ENCODE results near the gene HELZ.

Gene HELZ

DNA sequence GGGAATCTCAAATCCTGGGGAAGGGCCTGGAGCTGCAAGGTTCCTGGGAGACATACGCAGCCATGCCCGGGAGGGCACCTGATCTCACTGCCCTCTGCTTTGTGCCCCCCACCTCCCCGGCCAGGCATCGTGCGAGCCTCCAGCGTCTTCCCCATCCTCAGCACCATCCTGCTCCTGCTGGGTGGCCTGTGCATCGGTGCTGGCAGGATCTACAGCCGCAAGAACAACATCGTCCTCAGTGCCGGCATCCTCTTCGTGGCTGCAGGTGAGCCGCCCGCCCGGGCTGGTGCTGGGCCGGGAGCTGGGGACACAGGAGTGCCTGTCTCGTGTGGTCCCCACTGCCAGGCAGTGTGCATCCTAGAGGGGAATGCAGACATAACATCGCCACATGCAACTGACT lies 220.3 kb downstream of the HELZ start:
- DNase-seq (ENCODE audit: low read depth): no peak

DNA sequence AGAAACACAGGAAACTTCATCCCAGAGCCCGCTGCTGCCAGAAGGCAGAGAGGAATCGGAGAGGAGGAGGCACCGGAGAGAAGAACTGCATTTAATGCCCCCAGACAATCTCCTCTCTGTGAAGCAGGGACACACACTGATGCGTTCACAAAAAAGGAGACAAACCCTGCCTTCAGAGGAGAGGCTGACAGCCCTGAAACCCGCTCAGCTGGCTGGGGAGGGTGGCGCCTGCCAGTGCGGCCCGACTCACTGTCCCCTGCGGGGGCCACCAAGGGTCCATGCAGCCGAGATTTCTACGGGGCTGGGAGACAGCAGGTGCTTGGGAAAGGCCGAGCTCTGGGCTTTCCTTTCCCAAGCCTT lies 222.6 kb downstream of the HELZ start:
- no peak for DNase-seq (ENCODE audit: low read depth)

DNA sequence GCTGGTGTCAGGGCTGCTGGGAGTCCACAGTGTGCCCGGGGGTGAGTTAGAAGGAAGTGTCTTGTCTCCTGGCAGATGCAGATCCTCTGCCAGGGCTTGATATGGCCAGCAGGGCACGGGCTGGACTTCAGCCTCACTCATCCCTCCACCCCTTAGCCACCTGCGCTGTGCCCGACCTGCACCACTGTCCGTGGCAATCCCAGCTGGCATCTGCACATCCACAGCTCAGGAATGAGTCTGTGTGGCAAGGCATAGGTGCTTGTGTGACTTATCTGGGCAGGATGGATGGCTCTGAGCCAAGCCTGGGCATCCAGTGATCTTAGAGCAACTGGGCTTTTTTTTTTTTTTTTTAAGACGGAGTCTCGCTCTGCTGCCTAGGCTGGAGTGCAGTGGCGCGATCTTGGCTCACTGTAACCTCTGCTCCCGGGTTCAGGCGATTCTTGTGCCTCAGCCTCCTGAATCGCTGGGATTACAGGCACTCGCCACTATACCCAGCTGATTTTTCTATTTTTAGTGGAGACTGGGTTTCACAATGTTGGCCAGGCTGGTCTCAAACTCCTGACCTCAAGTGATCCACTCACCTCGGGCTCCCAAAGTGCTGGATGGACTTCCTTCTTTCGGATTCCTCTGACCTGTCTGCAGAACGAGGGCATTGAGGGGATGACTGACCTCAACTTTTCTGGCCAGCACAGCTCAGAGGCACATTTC lies 223.1 kb downstream of the HELZ start:
- no peak for DNase-seq (ENCODE audit: low read depth)

DNA sequence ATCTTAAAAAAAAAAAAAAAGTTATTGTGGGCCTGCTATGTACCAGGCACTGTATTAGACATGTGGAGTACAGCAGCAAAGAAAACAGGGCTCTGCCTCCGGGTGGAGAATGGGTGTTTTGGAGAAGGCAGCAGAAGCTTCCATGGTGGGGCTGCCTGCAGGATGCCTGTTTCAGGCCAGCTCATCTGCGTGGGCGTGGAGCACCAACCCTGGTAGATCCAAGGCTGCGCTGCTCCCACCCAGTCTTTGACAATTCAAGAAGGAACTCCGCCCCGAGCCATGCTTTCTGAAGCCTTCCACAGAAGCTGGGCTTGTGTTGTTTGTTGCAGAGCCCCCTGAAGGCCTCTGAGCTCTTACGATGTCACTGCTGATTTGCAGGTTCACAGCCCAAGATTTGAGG lies 223.8 kb downstream of the HELZ start:
- DNase-seq (ENCODE audit: low read depth): no peak

Data from amniotic epithelial cell (primary cell).